Ovary (tissue), 9 donors: Measurements from ENCODE around the gene RBM23. TPM values are rescaled to one million over a fixed set of nuclear protein-coding genes. Genes with fewer than 3 reads are reported as not detected.
A peak's percentile ranks its signal among the peaks of the same experiment; 100 is the strongest.

ENCODE experiments used
- DNase-seq, 5 donors: peaks; one replicate each; pipeline ENCODE4 v3.0.0-alpha.2; 2019 to 2020
- H3K27ac ChIP-seq, 2 donors: fragments of 200-600 bp; one replicate each; pipeline versions ENCODE4 v1.5.1 to v1.8.0; 2019 to 2022
- H3K27me3 ChIP-seq: fragments of 200-600 bp; one replicate; pipeline ENCODE4 v1.8.0; 2022
- H3K36me3 ChIP-seq: fragments of 200-600 bp; sonication (generic); one replicate; pipeline ENCODE4 v1.5.1; 2019
- H3K4me1 ChIP-seq: one replicate; pipeline ENCODE4 v1.8.1; 2013; ENCODE audit warnings: mild to moderate bottlenecking, moderate library complexity; ENCODE audit not compliant: insufficient read depth
- H3K4me3 ChIP-seq: fragments of 200-600 bp; sonication (generic); one replicate; pipeline ENCODE4 v1.5.1; 2017
- H3K9me3 ChIP-seq, 2 donors: fragments of 200-600 bp in 1 of 2; sonication (generic) in 1 of 2; one replicate each; pipeline versions ENCODE4 v1.5.1 to v1.8.1; 2013 to 2019; ENCODE audit warnings: mild to moderate bottlenecking in 1 of 2, moderate library complexity in 1 of 2
- EP300 ChIP-seq: sonication (generic); formaldehyde crosslinking; IDR thresholded peaks from one replicate; pipeline ENCODE4 v1.6.1; 2017; ENCODE audit warnings: antibody characterized with exemption
- POLR2A ChIP-seq: fragments of 450-650 bp; IDR thresholded peaks from one replicate; pipeline ENCODE4 v1.6.1; 2017; ENCODE audit warnings: antibody characterized with exemption, mild to moderate bottlenecking, moderate library complexity
- WGBS, 3 donors: extraction: QIAGEN DNeasy Blood & Tissue Kit in 1 of 3; methylation state at CpG; one replicate each; pipeline versions ENCODE4 v1.1.5 to v1.1.7; 2013 to 2017; 5-methylcytosine and 5-hydroxymethylcytosine counted together
- intact Hi-C, 4 donors: fragments of 100-400 bp; cut with DNase I; formaldehyde crosslinking; loops; one replicate each; pipeline versions ENCODE4 v1.11.0 to v1.15.1; 2022 to 2023
- polyA plus RNA-seq, 2 donors: library from polyadenylated mRNA; stranded (reverse); fragments of 200-250 nt in 1 of 2; fragments of 350-450 nt in 1 of 2; fragmentation: Illumina TruSeq in 1 of 2; extraction: RNeasy Lipid Tissue Mini Kit (QIAGEN cat#74804) in 1 of 2; gene quantifications; one replicate each; pipeline ENCODE4 v1.2.3, GENCODE V29; 2013 to 2014
- total RNA-seq, 7 donors: library from RNA; depleted of rRNA in 2 of 7; stranded (reverse); fragments of >200 nt in 2 of 7; fragmentation: NEBNext Ultra II Directional in 3 of 7; extraction: Animal tissue kit (Norgen Biotek cat#: 25700) in 3 of 7; gene quantifications; one replicate each; pipeline versions ENCODE4 v1.1.0 to v1.2.4, GENCODE V29; 2016 to 2023
- TF ChIP-seq, protein P1 (sequence below), 3 donors: fragments of 450-650 bp in 2 of 3; fragments of 200-600 bp in 1 of 3; IDR thresholded peaks; one replicate each; pipeline versions ENCODE4 v1.5.1 to v1.8.0; 2016 to 2022; ENCODE audit warnings: antibody characterized with exemption in 3 of 3, mild to moderate bottlenecking in 1 of 3
- donor health status: DM: no; HTN: no; CAD: no; lungs with moderate emphysema.
- donor health status: DM: no; HTN: no; CAD: no.
- donor health status: Bipolar disorder and iron deficiency.
- donor health status: DM: yes; HTN: yes; CAD: no.
- donor health status: DM: no; HTN: no; CAD: no.
- donor health status: DM: yes; HTN: yes; CAD: no.

RBM23 gene
- total and polyA plus RNA-seq, 9 donors = 57.0 to 244 (median 105) TPM

DNA sequence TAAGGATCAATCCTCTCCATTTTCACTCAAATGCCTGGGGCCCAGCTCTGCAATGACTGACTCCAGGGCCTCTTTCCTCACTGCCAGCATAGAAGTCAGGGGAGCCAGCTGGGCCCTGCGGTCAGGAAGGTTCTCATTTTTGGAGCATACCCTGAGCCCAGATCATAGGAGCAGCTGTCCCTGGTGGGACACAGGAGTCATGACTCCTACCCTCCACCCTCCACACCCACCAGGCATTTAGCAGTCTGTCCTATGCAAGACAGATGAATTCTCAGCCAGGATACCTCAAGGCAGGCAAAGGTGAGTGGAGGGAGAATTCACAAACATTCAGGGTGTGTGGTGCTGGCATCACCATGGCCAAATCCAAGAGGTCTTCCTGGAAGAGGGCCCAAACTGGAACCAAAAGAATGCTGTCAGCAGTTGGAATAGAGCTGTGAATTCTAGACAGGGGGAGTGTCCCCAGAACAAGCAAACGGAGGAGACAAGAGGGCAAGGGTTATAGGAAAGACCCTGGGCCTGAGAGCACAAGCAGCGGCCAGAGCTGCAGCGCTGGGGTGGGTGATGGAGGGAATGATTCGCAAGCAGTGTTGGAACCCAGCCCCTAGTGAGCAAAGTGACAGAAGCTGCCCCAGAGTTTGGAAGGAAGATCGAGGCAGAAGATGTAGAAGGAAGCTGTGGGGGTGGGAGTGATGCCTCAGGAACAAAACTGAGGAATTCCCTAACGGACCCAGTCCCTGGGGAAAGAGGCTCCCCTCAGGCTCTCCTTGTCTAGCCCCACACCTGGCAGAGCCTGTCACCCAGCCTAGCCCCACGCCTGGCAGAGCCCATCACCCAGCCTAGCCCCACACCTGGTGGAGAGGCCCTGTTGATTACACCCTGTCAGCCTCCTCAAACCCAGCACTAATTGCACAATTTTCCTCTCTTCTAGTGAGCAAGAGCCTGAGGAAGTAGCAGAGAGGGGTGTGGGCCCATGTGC, 40.4 kb downstream of the RBM23 start:
- 70 to 73% (median 72%) methylated on average over 8 of the region's 8 CpGs for WGBS, 3 donors
- Histone ChIP-seq H3K27ac (no peak overlapping the region), H3K4me1 (peaks cover 2% of the 10 kb centered on the region), H3K4me3 (no peak overlapping the region), H3K9me3 (no peaks in the 10 kb centered on the region), H3K27me3 (no peaks in the 10 kb centered on the region), H3K36me3 (no peaks in the 10 kb centered on the region)
- intact Hi-C loops = loop anchor here in 1 of 4 donors (10.0 kb wide), 1 partner anchor 106 kb away; the partner anchor contains the start of gene AJUBA
- TF ChIP-seq POLR2A (no peak), EP300 (no peak)
- TF ChIP-seq, protein P1, sequence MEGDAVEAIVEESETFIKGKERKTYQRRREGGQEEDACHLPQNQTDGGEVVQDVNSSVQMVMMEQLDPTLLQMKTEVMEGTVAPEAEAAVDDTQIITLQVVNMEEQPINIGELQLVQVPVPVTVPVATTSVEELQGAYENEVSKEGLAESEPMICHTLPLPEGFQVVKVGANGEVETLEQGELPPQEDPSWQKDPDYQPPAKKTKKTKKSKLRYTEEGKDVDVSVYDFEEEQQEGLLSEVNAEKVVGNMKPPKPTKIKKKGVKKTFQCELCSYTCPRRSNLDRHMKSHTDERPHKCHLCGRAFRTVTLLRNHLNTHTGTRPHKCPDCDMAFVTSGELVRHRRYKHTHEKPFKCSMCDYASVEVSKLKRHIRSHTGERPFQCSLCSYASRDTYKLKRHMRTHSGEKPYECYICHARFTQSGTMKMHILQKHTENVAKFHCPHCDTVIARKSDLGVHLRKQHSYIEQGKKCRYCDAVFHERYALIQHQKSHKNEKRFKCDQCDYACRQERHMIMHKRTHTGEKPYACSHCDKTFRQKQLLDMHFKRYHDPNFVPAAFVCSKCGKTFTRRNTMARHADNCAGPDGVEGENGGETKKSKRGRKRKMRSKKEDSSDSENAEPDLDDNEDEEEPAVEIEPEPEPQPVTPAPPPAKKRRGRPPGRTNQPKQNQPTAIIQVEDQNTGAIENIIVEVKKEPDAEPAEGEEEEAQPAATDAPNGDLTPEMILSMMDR (IDR thresholded peaks at IDR 0.05) = no peak
- DNase-seq = no peak

- Histone ChIP-seq H3K4me1 (peaks cover 3% of the 10 kb centered on the region), H3K4me3 (no peak overlapping the region), H3K36me3 (no peaks in the 10 kb centered on the region), H3K27ac (no peak overlapping the region), H3K27me3 (no peaks in the 10 kb centered on the region), H3K9me3 (no peaks in the 10 kb centered on the region)
- intact Hi-C loops = loop anchor here in 1 of 4 donors (10.0 kb wide), 1 partner anchor 108 kb away; the partner anchor contains the start of gene AJUBA
- DNase-seq = peak in 1 of 5 donors; percentile 37
- 88 to 93% (median 93%) methylated on average over 18 to 22 of the region's 22 CpGs for WGBS, 3 donors
- TF ChIP-seq, protein P1 (IDR thresholded peaks at IDR 0.05) = no peak
- TF ChIP-seq EP300 = no peak
- TF ChIP-seq POLR2A = no peak
Measured at GRCh38 chr14:22877000-22877501, 41.9 kb downstream of the RBM23 start.

DNA sequence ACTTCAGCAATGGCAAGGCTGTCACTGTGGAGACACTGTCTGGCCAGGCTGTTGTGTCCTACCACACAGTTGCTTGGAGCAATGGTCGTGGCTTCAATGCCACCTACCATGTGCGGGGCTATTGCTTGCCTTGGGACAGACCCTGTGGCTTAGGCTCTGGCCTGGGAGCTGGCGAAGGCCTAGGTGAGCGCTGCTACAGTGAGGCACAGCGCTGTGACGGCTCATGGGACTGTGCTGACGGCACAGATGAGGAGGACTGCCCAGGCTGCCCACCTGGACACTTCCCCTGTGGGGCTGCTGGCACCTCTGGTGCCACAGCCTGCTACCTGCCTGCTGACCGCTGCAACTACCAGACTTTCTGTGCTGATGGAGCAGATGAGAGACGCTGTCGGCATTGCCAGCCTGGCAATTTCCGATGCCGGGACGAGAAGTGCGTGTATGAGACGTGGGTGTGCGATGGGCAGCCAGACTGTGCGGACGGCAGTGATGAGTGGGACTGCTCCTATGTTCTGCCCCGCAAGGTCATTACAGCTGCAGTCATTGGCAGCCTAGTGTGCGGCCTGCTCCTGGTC, 43.1 kb downstream of the RBM23 start:
- H3K36me3 ChIP-seq = no peaks in the 10 kb centered on the region

More for the DNA sequence above, 43.1 kb downstream of the RBM23 start:
- intact Hi-C loops = loop anchor here in 1 of 4 donors (10.0 kb wide), 1 partner anchor 109 kb away; the partner anchor contains the start of gene AJUBA
- no peaks in the 10 kb centered on the region for H3K9me3 ChIP-seq
- WGBS, 3 donors = 93 to 97% (median 94%) methylated on average over 20 of the region's 20 CpGs
- H3K4me3 ChIP-seq = no peak overlapping the region
- no peak for TF ChIP-seq EP300
- TF ChIP-seq POLR2A = no peak
- TF ChIP-seq, protein P1 (IDR thresholded peaks at IDR 0.05) = no peak
- H3K4me1 ChIP-seq = peaks cover 3% of the 10 kb centered on the region
- no peaks in the 10 kb centered on the region for H3K27me3 ChIP-seq
- DNase-seq = no peak
- no peak overlapping the region for H3K27ac ChIP-seq
